ENCODE measurements around the gene EGFR.

Gene EGFR

GRCh38 chr7:55129541-55130394 lies 111.0 kb downstream of the EGFR start:
- DNase-seq, result peak; percentile 77

- DNase-seq, result peak; percentile 41
Measured at GRCh38 chr7:55130395-55131141, 111.8 kb downstream of the EGFR start.

GRCh38 chr7:55131142-55131929 lies 112.5 kb downstream of the EGFR start:
- no peak for DNase-seq

GRCh38 chr7:55132550-55132889 lies 113.7 kb downstream of the EGFR start:
- DNase-seq, result no peak

- peak; percentile 99 for DNase-seq
Measured at GRCh38 chr7:55132890-55133551, 114.2 kb downstream of the EGFR start.

- DNase-seq, result peak; percentile 99
Measured at GRCh38 chr7:55133630-55134358, 115.0 kb downstream of the EGFR start.

- DNase-seq, result no peak
Measured at GRCh38 chr7:55134359-55134725, 115.5 kb downstream of the EGFR start.

- DNase-seq, result no peak
Measured at GRCh38 chr7:55134786-55135185, 116.0 kb downstream of the EGFR start.

- DNase-seq, result no peak
Measured at GRCh38 chr7:55135462-55135861, 116.6 kb downstream of the EGFR start.

GRCh38 chr7:55138663-55139062 lies 119.8 kb downstream of the EGFR start:
- no peak for DNase-seq

GRCh38 chr7:55140221-55140940 lies 121.6 kb downstream of the EGFR start:
- DNase-seq, result no peak

- DNase-seq, result no peak
Measured at GRCh38 chr7:55140941-55141278, 122.1 kb downstream of the EGFR start.

- DNase-seq, result no peak
Measured at GRCh38 chr7:55142919-55143600, 124.2 kb downstream of the EGFR start.

GRCh38 chr7:55144333-55145317 lies 125.8 kb downstream of the EGFR start:
- DNase-seq, result no peak

- no peak for DNase-seq
Measured at GRCh38 chr7:55145606-55146005, 126.8 kb downstream of the EGFR start.

- no peak for DNase-seq
Measured at GRCh38 chr7:55147101-55147500, 128.3 kb downstream of the EGFR start.

- DNase-seq, result no peak
Measured at GRCh38 chr7:55147736-55148135, 128.9 kb downstream of the EGFR start.

- DNase-seq, result no peak
Measured at GRCh38 chr7:55148571-55148970, 129.8 kb downstream of the EGFR start.

GRCh38 chr7:55149001-55149400 lies 130.2 kb downstream of the EGFR start:
- no peak for DNase-seq

GRCh38 chr7:55150166-55150565 lies 131.3 kb downstream of the EGFR start:
- DNase-seq, result no peak
